Activated CD4-positive, alpha-beta T cell treated with anti-CD3 and anti-CD28 coated beads for 1 hour (primary cell): ENCODE measurements around the gene FAM217B.

ENCODE experiments used
- DNase-seq: peaks from one replicate; pipeline ENCODE4 v3.0.0-alpha.2; 2020

Gene FAM217B

GRCh38 chr20:59940129-59940955, at the start of gene FAM217B, which contains the start of gene PPP1R3D:
TSS of gene FAM217B (plus strand) at chr20:59940389. CDS start at chr20:59943944, 3,555 bp downstream.
TSS of gene PPP1R3D (minus strand) at chr20:59940305. CDS start at chr20:59939931, 374 bp downstream.
- peak; percentile 78 for DNase-seq

GRCh38 chr20:59891581-59891980, 48.6 kb upstream of the FAM217B start:
- no peak for DNase-seq

DNA sequence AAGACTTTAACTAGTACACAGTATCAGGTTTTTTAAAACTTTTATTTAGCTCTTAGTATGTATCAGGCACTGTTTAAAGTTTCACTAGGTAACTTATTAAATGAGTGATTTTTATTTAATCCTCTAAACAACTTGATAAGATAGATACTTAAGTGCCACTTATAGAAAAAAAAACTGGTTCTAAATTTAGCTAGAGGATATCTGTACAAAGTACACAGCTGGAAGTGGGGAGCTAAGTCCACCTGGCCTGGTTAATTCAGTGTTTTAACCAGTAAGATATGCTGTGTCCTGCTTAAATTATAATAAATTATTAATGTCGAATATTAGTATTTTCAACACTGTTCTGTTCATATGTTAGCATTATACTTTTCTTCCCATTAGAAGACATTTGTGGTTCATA, 44.3 kb upstream of the FAM217B start:
- no peak for DNase-seq

- DNase-seq: no peak
Measured at GRCh38 chr20:59902470-59902869, 37.7 kb upstream of the FAM217B start.

DNA sequence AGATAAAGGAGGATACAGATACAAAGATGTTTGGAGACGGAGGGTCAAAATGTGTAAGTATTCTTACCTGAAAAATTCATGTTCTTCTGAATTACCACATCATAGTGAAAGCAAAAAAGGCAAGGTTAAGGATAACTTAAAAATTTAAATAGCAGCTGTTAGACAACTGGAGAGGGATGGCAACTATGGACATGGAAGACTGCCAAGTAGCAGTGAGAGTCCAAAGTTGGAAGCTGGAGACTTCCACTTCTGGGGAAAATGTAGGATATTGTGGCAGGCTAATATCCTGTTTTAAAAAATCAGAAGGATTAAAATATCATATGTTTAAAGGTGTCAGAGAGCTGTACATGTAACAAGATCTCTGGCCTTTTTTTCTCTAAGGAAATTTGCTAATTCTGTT, 36.6 kb upstream of the FAM217B start:
- DNase-seq: no peak

- DNase-seq: no peak
Measured at GRCh38 chr20:59908855-59909254, 31.3 kb upstream of the FAM217B start.

GRCh38 chr20:59911041-59911440, 29.1 kb upstream of the FAM217B start:
- no peak for DNase-seq

- no peak for DNase-seq
Measured at GRCh38 chr20:59912609-59913008, 27.6 kb upstream of the FAM217B start.

- DNase-seq: no peak
Measured at GRCh38 chr20:59920944-59921343, 19.2 kb upstream of the FAM217B start.

- DNase-seq: no peak
Measured at GRCh38 chr20:59923514-59923913, 16.7 kb upstream of the FAM217B start.

DNA sequence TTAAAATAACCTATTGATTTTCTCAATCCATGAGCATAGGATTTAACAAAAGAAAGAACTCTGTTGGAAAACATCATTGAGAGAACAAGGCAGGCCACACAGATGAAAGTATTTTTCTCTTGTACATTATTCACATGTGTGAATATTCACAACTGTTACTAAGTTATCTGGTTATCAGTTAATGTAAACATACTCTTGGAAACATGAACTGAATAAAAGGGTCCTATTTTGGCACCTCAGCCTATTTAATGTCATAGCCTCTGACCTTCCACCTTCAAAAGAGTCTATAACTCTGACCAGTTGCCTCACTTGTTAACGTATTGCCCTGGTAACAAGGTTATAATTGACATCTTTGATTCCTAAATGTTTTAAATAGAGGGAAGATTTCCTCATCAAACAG, 14.8 kb upstream of the FAM217B start:
- DNase-seq: no peak

DNA sequence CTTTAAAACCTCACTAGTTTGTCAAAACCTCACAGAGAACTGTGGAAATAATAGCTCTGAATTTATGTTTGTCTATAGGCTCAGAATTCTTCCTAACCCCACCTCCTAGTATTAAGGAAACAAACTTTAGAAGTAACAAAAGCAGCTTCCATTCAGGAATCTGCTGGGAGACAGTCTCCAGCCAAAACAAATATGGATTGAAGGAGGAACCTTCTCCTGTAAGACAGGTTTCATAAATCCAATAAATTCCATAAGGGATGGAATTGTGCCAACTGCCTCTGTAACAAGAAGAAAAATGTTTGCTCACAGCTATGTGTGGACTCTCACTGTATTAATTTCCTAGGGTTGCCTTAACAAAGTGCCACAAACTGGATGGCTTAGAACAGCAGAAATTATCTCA, 14.3 kb upstream of the FAM217B start:
- DNase-seq: no peak

DNA sequence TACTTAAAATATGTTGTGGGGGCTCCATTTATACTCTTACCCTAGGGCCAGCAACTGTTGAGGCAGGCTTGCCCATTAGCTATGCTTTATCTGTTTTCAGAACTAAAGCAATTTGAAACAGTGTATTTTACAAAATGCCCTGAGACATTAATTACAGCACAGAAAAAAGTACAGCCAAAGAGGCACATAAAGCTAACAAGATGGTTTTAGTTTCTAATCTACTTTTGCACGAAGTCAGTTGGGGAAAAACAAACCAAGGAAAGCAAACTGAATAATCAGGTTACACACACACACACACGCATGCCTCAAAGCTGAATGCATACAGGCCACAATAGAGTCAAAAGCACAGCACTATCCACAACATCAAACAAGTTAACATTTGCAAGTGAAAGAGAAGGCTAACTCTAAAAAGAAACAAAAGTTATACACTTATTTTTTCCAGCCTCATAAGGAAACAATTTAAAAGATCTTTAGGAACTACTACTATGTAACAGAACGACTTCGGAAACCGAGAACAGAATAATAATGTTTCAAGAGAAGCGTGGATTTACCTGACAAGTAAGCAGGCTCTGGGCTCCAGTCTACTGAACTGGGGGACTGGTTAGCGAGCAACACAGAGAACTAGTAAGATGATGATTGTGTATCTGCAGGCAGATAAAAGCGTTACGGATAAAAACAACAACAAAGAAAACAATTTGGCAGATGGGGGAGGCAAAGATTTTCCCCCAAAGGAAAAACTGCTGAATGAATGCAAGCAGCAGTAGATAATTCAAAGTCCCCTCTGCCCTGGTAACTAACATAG, 8.5 kb upstream of the FAM217B start:
- DNase-seq: no peak

GRCh38 chr20:59932616-59933295, 7.4 kb upstream of the FAM217B start:
- DNase-seq: no peak

- peak; percentile 48 for DNase-seq
Measured at GRCh38 chr20:59933296-59933848, 6.8 kb upstream of the FAM217B start, which contains the start of gene SYCP2. TSS of gene SYCP2 (minus strand) at chr20:59933637. CDS start at chr20:59922413, 11,224 bp downstream.

GRCh38 chr20:59933849-59934585, 6.2 kb upstream of the FAM217B start:
- peak; percentile 64 for DNase-seq

DNA sequence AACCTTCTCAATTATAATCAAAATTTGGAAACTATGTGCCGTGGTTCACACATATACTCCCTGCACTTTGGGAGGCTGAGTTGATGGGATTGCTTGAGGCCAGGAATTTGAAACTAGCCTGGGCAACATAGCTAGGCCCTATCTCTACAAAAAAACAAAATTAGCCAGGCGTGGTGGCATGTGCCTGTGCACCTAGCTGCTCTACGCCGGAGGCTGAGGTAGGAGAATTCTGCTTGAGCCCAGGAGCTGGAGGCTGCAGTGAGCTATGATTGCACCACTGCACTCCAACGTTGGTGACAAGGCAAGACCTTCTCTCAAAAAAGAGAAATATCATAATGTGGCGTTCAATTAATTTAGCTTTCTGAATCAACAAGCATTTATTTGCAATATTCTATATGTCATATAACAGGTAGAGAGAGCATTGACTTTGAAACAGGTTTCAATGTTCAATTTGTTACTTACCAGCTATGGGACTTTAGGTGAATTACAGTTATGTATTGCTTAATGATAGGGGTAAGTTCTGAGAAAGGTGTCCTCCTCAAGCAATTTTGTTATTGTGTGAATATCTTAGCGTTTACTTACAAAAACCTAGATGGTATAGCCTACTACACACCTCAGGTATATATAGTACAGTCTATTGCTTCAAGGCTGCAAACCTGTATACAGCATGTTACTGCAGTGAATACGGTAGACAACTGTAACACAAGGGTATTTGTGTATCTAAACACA, 4.6 kb upstream of the FAM217B start:
- no peak for DNase-seq

- no peak for DNase-seq
Measured at GRCh38 chr20:59936409-59936808, 3.8 kb upstream of the FAM217B start.

- DNase-seq: no peak
Measured at GRCh38 chr20:59937150-59937549, 3.0 kb upstream of the FAM217B start.

GRCh38 chr20:59938221-59938620, 2.0 kb upstream of the FAM217B start:
- DNase-seq: no peak

DNA sequence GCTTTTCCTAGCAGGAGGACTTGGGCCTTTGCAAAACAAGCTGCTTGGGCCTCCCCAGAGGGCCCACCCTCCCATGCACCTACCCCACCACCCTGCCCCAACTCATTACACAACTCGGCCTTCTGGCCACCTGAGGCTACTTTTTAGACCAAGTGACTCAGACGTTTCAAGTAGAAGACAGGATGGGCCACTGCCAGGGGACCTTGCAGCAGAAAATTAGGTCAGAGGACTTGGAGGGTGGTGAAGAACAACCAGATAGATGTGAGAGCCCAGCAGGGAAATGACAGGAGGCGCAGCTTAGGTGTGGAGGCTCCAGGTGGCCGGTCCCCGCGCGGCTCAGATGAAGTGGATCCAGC, 1.5 kb upstream of the FAM217B start:
- DNase-seq: no peak
